GM12878 (cell line): ENCODE results near the gene BOD1L1.

Source experiments
- DPF2 ChIP-seq: fragments of 450-650 bp; IDR thresholded peaks from 2 replicates; pipeline ENCODE4 v1.6.1; 2017; ENCODE audit warnings: mild to moderate bottlenecking
- HDAC6 ChIP-seq: fragments of 200-600 bp; sonication (generic); IDR thresholded peaks from one replicate; pipeline ENCODE4 v1.8.0; 2017; ENCODE audit warnings: antibody characterized with exemption; ENCODE audit not compliant: unreplicated experiment
- POLR2A ChIP-seq: IDR thresholded peaks from 2 replicates; pipeline ENCODE4 v1.6.1; 2011; ENCODE audit warnings: low read depth, mild to moderate bottlenecking, low read length
- REST ChIP-seq: IDR thresholded peaks from 2 replicates; pipeline ENCODE4 v1.6.1; 2012; ENCODE audit warnings: mild to moderate bottlenecking, low read depth, low read length

GRCh38 chr4:13540446-13541175, 86.9 kb downstream of the BOD1L1 start:
- TF ChIP-seq REST: no peak
- TF ChIP-seq POLR2A: no peak
- TF ChIP-seq HDAC6: no peak
- TF ChIP-seq DPF2: no peak
